Pancreas (tissue), 10 donors: ENCODE data around the gene PIGW. TPM values are rescaled to one million over a fixed set of nuclear protein-coding genes. Genes with fewer than 3 reads are reported as not detected.

Source experiments
- ATAC-seq, 4 donors: fragments of 200-7000 bp; cut with Tn5 transposase; one replicate each; pipeline versions ENCODE4 v1.8.0 to v1.9.1; 2020; ENCODE audit warnings: mild to moderate bottlenecking in 4 of 4, moderate library complexity in 4 of 4
- DNase-seq, 6 donors: peaks; one replicate each; pipeline ENCODE4 v3.0.0-alpha.2; 2020
- FAIRE-seq: peaks from 2 replicates; lab custom pipeline; 2012; peaks lifted over from hg19 to GRCh38; lab: Jason Lieb, UNC
- H3K27ac ChIP-seq, 4 donors: fragments of 200-600 bp; sonication (generic); 1 replicate in 3 of 4; 2 replicates in 1 of 4; pipeline versions ENCODE4 v1.5.0 to v1.8.0; 2020
- H3K27me3 ChIP-seq, 4 donors: fragments of 200-600 bp; one replicate each; pipeline ENCODE4 v1.8.0; 2021
- H3K36me3 ChIP-seq, 3 donors: fragments of 200-600 bp; sonication (generic) in 1 of 3; one replicate each; pipeline versions ENCODE4 v1.5.0 to v1.8.0; 2020 to 2021
- H3K4me1 ChIP-seq, 3 donors: fragments of 200-600 bp; one replicate each; pipeline ENCODE4 v1.8.0; 2021
- H3K4me3 ChIP-seq, 4 donors: fragments of 200-600 bp; sonication (generic) in 2 of 4; one replicate each; pipeline versions ENCODE4 v1.5.0 to v1.8.0; 2020 to 2021
- H3K9me3 ChIP-seq, 4 donors: fragments of 200-600 bp; one replicate each; pipeline ENCODE4 v1.8.0; 2021
- WGBS, 2 donors: extraction: QIAGEN DNeasy Blood & Tissue Kit; methylation state at CpG; one replicate each; pipeline ENCODE4 v1.1.7; 2013; 5-methylcytosine and 5-hydroxymethylcytosine counted together
- intact Hi-C, 3 donors: fragments of 100-400 bp; cut with DNase I; formaldehyde crosslinking; loops; one replicate each; pipeline versions ENCODE4 v1.11.1 to v1.14.2; 2022
- polyA plus RNA-seq, 2 donors: library from polyadenylated mRNA; stranded (reverse); fragments of 200-250 nt; gene quantifications; one replicate each; pipeline ENCODE4 v1.2.3, GENCODE V29; 2013
- total RNA-seq, 6 donors: library from RNA; stranded (reverse); fragmentation: NEBNext Ultra II Directional in 4 of 6; extraction: Animal tissue kit (Norgen Biotek cat#: 25700) in 4 of 6; gene quantifications; one replicate each; pipeline versions ENCODE4 v1.2.1 to v1.2.4, GENCODE V29; 2021 to 2023
- TF ChIP-seq, protein P1 (sequence below), 4 donors: fragments of 200-600 bp; sonication (generic) in 3 of 4; IDR thresholded peaks; one replicate each; pipeline versions ENCODE4 v1.5.0 to v1.8.0; 2021; ENCODE audit warnings: antibody characterized with exemption in 4 of 4
- donor health status: healthy with polysubstance abuse.
- donor health status: DM: no; HTN: no; CAD: no; lungs with moderate emphysema.
- donor health status: DM: no; HTN: no; CAD: no.
- donor health status: control.
- donor health status: control.
- donor health status: Bipolar disorder and iron deficiency.
- donor health status: DM: yes; HTN: yes; CAD: no.
- donor health status: DM: no; HTN: no; CAD: no.
- donor health status: DM: no; HTN: no; CAD: no.
- donor health status: DM: yes; HTN: yes; CAD: no.

The PIGW gene
- total and polyA plus RNA-seq, 8 donors: 1.1 to 3.9 (median 2.9) TPM

- TF ChIP-seq, protein P1, sequence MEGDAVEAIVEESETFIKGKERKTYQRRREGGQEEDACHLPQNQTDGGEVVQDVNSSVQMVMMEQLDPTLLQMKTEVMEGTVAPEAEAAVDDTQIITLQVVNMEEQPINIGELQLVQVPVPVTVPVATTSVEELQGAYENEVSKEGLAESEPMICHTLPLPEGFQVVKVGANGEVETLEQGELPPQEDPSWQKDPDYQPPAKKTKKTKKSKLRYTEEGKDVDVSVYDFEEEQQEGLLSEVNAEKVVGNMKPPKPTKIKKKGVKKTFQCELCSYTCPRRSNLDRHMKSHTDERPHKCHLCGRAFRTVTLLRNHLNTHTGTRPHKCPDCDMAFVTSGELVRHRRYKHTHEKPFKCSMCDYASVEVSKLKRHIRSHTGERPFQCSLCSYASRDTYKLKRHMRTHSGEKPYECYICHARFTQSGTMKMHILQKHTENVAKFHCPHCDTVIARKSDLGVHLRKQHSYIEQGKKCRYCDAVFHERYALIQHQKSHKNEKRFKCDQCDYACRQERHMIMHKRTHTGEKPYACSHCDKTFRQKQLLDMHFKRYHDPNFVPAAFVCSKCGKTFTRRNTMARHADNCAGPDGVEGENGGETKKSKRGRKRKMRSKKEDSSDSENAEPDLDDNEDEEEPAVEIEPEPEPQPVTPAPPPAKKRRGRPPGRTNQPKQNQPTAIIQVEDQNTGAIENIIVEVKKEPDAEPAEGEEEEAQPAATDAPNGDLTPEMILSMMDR (IDR thresholded peaks at IDR 0.05): no peak
- no peak for FAIRE-seq
- no peak for DNase-seq
- Histone ChIP-seq H3K27ac (no peak overlapping the region), H3K9me3 (no peaks in the 10 kb centered on the region), H3K4me3 (no peak overlapping the region), H3K4me1 (no peaks in the 10 kb centered on the region), H3K36me3 (no peaks in the 10 kb centered on the region), H3K27me3 (no peaks in the 10 kb centered on the region)
- intact Hi-C loops: no loop called here
- WGBS, 2 donors: 76 to 79% methylated on average over 5 of the region's 5 CpGs
- no peak for ATAC-seq
Measured at GRCh38 chr17:36512641-36513040, 22.1 kb upstream of the PIGW start.

DNA sequence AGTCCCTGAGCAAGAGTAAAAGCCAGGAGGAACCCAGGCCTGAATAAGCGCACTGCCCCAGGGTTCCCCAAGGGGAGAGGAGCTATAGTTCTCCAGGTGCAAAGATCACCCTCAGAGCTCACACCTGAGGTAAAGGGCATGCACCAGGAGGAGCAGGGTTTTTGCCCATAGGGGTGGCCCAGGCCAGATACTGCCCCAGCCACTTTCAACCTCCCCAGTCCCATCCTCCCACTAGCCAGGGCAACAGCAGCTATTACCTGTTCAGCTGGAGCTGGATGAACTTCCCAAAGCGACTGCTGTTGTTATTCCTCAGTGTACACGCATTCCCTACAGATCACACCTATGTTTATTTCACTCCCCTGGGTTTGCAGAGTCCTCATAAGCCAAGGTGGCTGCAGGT lies 19.9 kb upstream of the PIGW start:
- no peak overlapping the region for H3K4me3 ChIP-seq
- TF ChIP-seq, protein P1 (IDR thresholded peaks at IDR 0.05): no peak
- 90 to 94% methylated on average over 3 of the region's 3 CpGs for WGBS, 2 donors
- intact Hi-C loops: no loop called here
- ATAC-seq (no peak), DNase-seq (no peak), FAIRE-seq (no peak)
- H3K4me1 ChIP-seq: no peaks in the 10 kb centered on the region
- no peak overlapping the region for H3K27ac ChIP-seq
- H3K27me3 ChIP-seq: no peaks in the 10 kb centered on the region
- no peaks in the 10 kb centered on the region for H3K36me3 ChIP-seq
- no peaks in the 10 kb centered on the region for H3K9me3 ChIP-seq

- H3K27me3 ChIP-seq: no peaks in the 10 kb centered on the region
- no peak overlapping the region for H3K4me3 ChIP-seq
- DNase-seq (no peak), ATAC-seq (no peak), FAIRE-seq (no peak)
- H3K4me1 ChIP-seq: no peaks in the 10 kb centered on the region
- WGBS, 2 donors: 90 to 93% methylated on average over 4 of the region's 4 CpGs
- H3K9me3 ChIP-seq: no peaks in the 10 kb centered on the region
- intact Hi-C loops: no loop called here
- TF ChIP-seq, protein P1 (IDR thresholded peaks at IDR 0.05): no peak
- H3K36me3 ChIP-seq: no peaks in the 10 kb centered on the region
- H3K27ac ChIP-seq: no peak overlapping the region
Measured at GRCh38 chr17:36515837-36516236, 18.9 kb upstream of the PIGW start.

DNA sequence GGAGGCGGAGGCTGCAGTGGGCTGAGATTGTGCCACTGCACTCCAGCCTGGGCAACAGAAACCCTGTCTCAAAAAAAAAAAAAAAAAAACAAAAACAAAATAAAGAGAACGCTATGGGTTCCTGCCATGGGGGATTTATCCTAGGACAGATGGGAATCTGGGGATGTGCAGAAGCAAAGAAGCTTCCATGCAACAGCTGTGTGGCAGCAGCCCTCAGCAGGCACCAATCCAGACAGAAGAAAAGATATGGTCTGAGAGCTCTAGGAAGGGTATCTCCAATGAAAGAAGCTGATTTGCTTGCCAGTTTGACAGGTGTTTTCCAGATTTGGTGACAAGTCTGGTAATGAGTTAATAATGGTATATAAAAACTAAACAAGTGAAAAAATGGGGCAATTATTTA lies 11.7 kb upstream of the PIGW start:
- no peak for FAIRE-seq
- Histone ChIP-seq H3K9me3 (no peaks in the 10 kb centered on the region), H3K4me3 (no peak overlapping the region), H3K4me1 (no peaks in the 10 kb centered on the region), H3K36me3 (peaks cover 5 to 27% (median 9%) of the 10 kb centered on the region in 3 donors), H3K27me3 (no peaks in the 10 kb centered on the region), H3K27ac (no peak overlapping the region)
- WGBS, 2 donors: 96 to 100% methylated on average over 2 of the region's 2 CpGs
- no peak for DNase-seq
- TF ChIP-seq, protein P1 (IDR thresholded peaks at IDR 0.05): no peak
- intact Hi-C loops: no loop called here
- no peak for ATAC-seq

- intact Hi-C loops: no loop called here
- WGBS, 2 donors: 94 to 97% methylated on average over 4 of the region's 4 CpGs
- no peak for ATAC-seq
Measured at GRCh38 chr17:36524428-36524876, 10.3 kb upstream of the PIGW start.

More at GRCh38 chr17:36524428-36524876, 10.3 kb upstream of the PIGW start:
- peaks cover 5 to 27% (median 9%) of the 10 kb centered on the region in 3 donors for H3K36me3 ChIP-seq
- TF ChIP-seq, protein P1 (IDR thresholded peaks at IDR 0.05): no peak
- H3K4me1 ChIP-seq: no peaks in the 10 kb centered on the region
- H3K4me3 ChIP-seq: no peak overlapping the region
- H3K27ac ChIP-seq: no peak overlapping the region
- FAIRE-seq (no peak), DNase-seq (no peak)
- H3K27me3 ChIP-seq: no peaks in the 10 kb centered on the region
- H3K9me3 ChIP-seq: no peaks in the 10 kb centered on the region
